ENCODE measurements around the gene KRTAP2-1. TPM values are rescaled to one million over a fixed set of nuclear protein-coding genes. Genes with fewer than 3 reads are reported as not detected.
"Not testable (repeated sequence)": the region's sequence is repeated elsewhere in the genome, so short reads cannot be mapped to it uniquely, and the experiment has no call there.

The KRTAP2-1 gene
- total RNA-seq, 4 donors from 2014 or later: not detected

DNA sequence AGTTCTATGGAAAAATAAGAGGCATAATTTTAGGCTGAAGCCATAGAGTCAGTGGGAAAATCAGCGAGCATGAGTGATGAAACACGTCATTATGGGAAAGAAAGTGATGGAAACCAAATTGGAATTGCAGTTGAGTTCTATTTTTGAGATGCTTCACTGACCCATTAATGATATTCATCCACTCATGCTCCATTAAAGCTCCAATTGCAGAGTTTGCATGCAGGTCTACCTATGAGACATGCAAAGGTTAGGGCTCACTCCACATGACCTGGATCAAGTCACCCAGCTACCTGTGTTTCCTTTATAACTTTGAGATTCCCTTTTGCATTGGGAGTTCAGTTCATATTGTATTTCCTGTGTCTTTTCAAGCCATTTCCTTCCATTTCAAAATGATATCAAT, 26.6 kb upstream of the KRTAP2-1 start:
- Histone ChIP-seq H3K9me3 (no peaks in the 10 kb centered on the region), H3K27me3 (peaks cover 0 to 15% (median 0%) of the 10 kb centered on the region in 4 donors), H3K36me3 (no peaks in the 10 kb centered on the region), H3K4me3 (no peak overlapping the region), H3K4me1 (no peaks in the 10 kb centered on the region), H3K27ac (no peak overlapping the region)
- TF ChIP-seq POLR2A (IDR thresholded peaks at IDR 0.05): no peak
- TF ChIP-seq, protein P1, sequence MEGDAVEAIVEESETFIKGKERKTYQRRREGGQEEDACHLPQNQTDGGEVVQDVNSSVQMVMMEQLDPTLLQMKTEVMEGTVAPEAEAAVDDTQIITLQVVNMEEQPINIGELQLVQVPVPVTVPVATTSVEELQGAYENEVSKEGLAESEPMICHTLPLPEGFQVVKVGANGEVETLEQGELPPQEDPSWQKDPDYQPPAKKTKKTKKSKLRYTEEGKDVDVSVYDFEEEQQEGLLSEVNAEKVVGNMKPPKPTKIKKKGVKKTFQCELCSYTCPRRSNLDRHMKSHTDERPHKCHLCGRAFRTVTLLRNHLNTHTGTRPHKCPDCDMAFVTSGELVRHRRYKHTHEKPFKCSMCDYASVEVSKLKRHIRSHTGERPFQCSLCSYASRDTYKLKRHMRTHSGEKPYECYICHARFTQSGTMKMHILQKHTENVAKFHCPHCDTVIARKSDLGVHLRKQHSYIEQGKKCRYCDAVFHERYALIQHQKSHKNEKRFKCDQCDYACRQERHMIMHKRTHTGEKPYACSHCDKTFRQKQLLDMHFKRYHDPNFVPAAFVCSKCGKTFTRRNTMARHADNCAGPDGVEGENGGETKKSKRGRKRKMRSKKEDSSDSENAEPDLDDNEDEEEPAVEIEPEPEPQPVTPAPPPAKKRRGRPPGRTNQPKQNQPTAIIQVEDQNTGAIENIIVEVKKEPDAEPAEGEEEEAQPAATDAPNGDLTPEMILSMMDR (IDR thresholded peaks at IDR 0.05): no peak
- DNase-seq: no peak
- WGBS, 2 donors: 80 to 97% methylated on average over 2 of the region's 2 CpGs
- intact Hi-C loops (cut with DNase I): no loop called here

DNA sequence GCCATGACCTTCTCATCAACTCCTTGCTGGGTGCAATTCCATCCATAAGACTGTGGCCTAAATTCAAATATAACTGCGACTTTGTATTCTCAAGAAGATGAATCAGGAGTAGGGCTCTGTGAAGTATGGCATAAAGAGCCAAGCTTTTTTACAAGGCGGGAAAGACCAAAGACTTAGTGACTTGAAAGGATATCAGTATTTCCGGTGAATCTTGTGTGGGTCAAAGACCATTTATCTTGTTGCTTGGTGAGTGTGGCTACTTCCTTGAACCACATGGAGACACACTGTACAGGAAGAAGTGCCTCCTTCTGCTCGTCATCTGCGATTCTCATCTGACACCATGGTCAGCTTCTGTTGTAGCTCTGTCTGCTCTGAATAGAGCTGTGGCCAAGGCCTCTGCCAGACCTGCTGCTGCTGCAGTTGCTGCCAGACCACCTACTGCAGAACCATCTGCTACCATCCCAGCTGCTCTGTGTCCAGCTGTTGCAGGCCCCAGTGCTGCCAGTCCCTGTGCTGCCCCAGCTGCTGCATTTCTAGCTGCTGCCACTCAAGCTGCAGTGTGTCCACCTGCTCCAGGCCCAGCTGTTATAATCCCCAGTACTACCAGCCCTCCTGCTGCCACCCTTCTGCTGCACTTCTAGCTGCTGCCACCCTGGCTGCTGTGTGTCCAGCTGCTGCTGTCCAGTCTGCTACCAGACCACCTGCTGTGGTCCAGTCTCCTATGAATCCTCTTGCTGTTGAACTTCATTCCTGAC, 24.7 kb upstream of the KRTAP2-1 start:
- H3K4me3 ChIP-seq: no peak overlapping the region
- 80 to 84% methylated on average over 5 of the region's 5 CpGs for WGBS, 2 donors
- H3K9me3 ChIP-seq: no peaks in the 10 kb centered on the region
- peaks cover 0 to 15% (median 0%) of the 10 kb centered on the region in 4 donors for H3K27me3 ChIP-seq
- intact Hi-C loops (cut with DNase I): no loop called here
- no peaks in the 10 kb centered on the region for H3K36me3 ChIP-seq
- DNase-seq: no peak
- no peak overlapping the region for H3K27ac ChIP-seq
- no peaks in the 10 kb centered on the region for H3K4me1 ChIP-seq
- TF ChIP-seq, protein P1 (IDR thresholded peaks at IDR 0.05): no peak
- no peak for TF ChIP-seq POLR2A (IDR thresholded peaks at IDR 0.05)

DNA sequence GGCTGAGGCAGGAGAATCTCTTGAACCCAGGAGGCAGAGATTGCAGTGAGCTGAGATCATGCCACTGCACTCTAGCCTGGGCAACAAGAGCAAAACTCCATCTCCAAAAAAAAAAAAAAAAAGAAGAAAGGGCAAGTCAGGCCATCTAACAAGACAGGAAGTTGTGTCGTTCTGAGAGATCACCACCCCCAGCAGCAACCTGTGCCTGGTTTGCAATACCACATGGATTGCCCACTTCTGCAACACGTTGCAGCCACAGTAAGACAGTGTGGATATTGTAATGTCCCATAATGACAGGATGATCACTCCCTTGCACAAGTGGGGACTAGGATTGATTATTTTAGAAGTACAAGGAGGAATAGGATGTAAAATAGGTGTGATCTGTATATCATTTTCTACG, 21.9 kb upstream of the KRTAP2-1 start:
- 55 to 80% methylated on average over 3 of the region's 3 CpGs for WGBS, 2 donors
- Histone ChIP-seq H3K27me3 (no peaks in the 10 kb centered on the region), H3K9me3 (no peaks in the 10 kb centered on the region), H3K36me3 (no peaks in the 10 kb centered on the region), H3K4me3 (no peak overlapping the region), H3K27ac (no peak overlapping the region), H3K4me1 (no peaks in the 10 kb centered on the region)
- intact Hi-C loops (cut with DNase I): no loop called here
- no peak for DNase-seq
- no peak for TF ChIP-seq POLR2A (IDR thresholded peaks at IDR 0.05)
- TF ChIP-seq, protein P1 (IDR thresholded peaks at IDR 0.05): no peak

DNA sequence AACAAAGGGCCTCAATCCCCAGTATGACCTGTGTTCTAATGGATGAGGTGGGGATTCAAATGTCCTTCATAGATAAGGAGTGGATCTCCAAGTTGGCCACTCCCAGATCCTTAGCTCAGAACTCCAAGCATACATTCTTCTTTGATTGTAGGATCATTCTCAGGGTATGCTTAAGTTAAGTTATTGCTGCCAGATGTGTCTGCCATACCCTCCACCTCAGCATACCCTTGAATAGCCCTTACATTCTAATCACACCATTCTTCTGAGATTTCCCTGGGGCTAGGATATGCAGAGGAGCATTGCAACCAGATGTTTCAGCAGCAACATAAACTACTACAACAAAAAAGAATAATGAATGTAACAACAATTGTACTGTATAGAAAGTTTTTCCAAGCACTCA, 20.2 kb upstream of the KRTAP2-1 start:
- DNase-seq: no peak
- intact Hi-C loops (cut with DNase I): no loop called here
- Histone ChIP-seq H3K9me3 (no peaks in the 10 kb centered on the region), H3K36me3 (no peaks in the 10 kb centered on the region), H3K27me3 (no peaks in the 10 kb centered on the region), H3K27ac (no peak overlapping the region), H3K4me3 (no peak overlapping the region), H3K4me1 (no peaks in the 10 kb centered on the region)
- TF ChIP-seq POLR2A (IDR thresholded peaks at IDR 0.05): no peak
- TF ChIP-seq, protein P1 (IDR thresholded peaks at IDR 0.05): no peak

DNA sequence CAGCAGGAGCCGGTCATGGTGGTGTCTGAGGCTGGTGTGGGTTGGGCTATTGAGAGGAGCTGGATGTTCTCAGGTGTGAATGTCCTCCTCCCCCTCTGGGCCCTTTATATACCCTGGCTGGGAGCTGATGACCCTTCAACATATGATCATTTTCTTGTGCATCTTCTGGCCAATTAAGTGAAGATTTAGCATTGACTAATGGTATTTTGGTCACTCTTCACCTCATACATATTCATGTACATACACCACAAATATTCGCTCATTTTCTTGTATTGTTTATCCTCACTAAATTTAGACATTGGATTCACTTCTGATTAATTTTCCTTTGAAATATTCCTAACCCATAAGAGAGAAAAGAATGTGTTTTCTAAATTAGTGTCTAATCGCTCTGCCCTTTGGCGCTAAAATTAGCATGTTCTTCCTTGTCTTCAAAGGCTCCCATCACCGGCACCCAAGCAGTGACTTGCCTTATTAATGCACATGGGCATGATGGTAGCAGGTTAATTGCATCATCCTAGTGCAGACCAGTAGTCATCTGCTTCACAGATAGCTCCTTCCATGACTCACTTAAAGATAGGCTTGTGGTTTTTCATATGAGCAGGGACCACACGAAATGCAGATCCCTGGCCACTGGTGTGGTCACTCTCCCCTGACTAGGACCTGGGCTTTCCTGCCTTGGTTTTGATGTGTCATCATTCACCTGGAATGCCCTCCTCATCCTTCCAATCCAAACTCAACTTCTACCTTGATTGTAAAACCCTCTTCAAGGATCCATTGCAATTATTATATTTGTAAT, 18.9 kb upstream of the KRTAP2-1 start, which contains the start of gene KRTAP2-4:
TSS of gene KRTAP2-4 (minus strand) at position 51 of the 796 bp plus-strand sequence. CDS start at position 17, 34 bp downstream.
- Histone ChIP-seq H3K4me3 (no peak within 1 kb of the TSS), H3K9me3 (no peaks in the 10 kb centered on the region), H3K27me3 (no peaks in the 10 kb centered on the region), H3K27ac (no peak within 1 kb of the TSS), H3K4me1 (no peaks in the 10 kb centered on the region), H3K36me3 (no peaks in the 10 kb centered on the region)
- no peak for DNase-seq
- 41 to 53% methylated on average over 5 of the region's 6 CpGs for WGBS, 2 donors
- no peak for TF ChIP-seq POLR2A (IDR thresholded peaks at IDR 0.05)
- TF ChIP-seq, protein P1 (IDR thresholded peaks at IDR 0.05): no peak
- intact Hi-C loops (cut with DNase I): no loop called here

DNA sequence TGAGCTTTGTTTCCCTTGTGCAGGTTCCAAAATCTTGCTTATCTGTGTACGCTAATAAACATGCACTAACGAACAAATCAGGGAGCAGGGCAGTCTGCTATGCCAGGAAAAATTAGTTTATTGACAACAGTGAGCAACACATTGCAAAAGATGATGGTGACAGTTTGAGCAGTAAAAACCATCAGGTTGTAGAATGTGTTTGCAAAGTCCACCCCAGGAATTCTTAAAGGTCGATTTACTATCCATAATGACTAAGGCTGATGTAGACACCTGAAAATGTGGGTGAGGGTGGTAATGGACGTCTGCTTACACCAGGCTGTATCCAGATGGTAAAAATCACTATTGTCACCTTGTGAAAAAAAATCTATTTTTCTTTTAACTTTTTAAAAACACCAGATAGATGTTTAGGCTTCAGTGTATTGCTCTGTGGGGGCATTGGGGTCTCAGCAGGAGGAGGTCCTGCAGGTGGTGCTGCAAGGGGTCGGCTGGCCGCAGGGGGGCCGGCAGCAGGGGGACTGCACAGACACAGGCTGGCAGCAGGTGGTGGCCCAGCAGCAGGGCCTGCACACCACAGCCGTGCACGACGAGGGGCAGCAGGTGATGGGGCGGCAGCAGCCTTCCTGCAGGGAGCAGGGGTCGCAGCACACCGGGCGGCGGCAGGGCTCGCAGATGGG, 18.0 kb upstream of the KRTAP2-1 start:
- DNase-seq; H3K27ac ChIP-seq; H3K4me1 ChIP-seq; intact Hi-C loops (cut with DNase I); H3K4me3 ChIP-seq; H3K27me3 ChIP-seq; H3K9me3 ChIP-seq; H3K36me3 ChIP-seq: not testable (repeated sequence)
- whole genome bisulfite sequencing, 2 donors: 62 to 86% methylated on average over 4 to 7 of the region's 16 CpGs
